Thyroid gland (tissue), 4 donors: ENCODE data around the gene ARFGEF2. TPM values are rescaled to one million over a fixed set of nuclear protein-coding genes. Genes with fewer than 3 reads are reported as not detected.

ENCODE experiments used
- DNase-seq, 2 donors: peaks; one replicate each; pipeline ENCODE4 v3.0.0-alpha.2; 2019
- H3K27ac ChIP-seq, 3 donors: fragments of 200-600 bp; sonication (generic); 1 replicate in 2 of 3; 2 replicates in 1 of 3; pipeline ENCODE4 v1.5.1; 2016 to 2019; ENCODE audit warnings: mild to moderate bottlenecking in 1 of 3, moderate library complexity in 1 of 3
- H3K27me3 ChIP-seq: fragments of 200-600 bp; sonication (generic); one replicate; pipeline ENCODE4 v1.5.1; 2019
- H3K36me3 ChIP-seq, 2 donors: fragments of 200-600 bp; sonication (generic); one replicate each; pipeline ENCODE4 v1.5.1; 2016 to 2019
- H3K4me1 ChIP-seq, 2 donors: fragments of 200-600 bp; sonication (generic); one replicate each; pipeline ENCODE4 v1.5.1; 2017 to 2019
- H3K4me3 ChIP-seq, 3 donors: fragments of 200-600 bp; sonication (generic); replicated peaks in 1 of 3; 1 replicate in 2 of 3; 2 replicates in 1 of 3; pipeline ENCODE4 v1.5.1; 2016; ENCODE audit warnings: mild to moderate bottlenecking in 1 of 3
- H3K9me3 ChIP-seq: fragments of 200-600 bp; sonication (generic); one replicate; pipeline ENCODE4 v1.5.1; 2017
- POLR2A ChIP-seq, 2 donors: fragments of 450-650 bp; IDR thresholded peaks; one replicate each; pipeline ENCODE4 v1.6.1; 2017; ENCODE audit warnings: antibody characterized with exemption in 2 of 2, mild to moderate bottlenecking in 2 of 2, moderate library complexity in 1 of 2
- WGBS, 2 donors: methylation state at CpG; one replicate each; pipeline ENCODE4 v1.1.5; 2017; 5-methylcytosine and 5-hydroxymethylcytosine counted together
- intact Hi-C: fragments of 100-400 bp; cut with DNase I; formaldehyde crosslinking; loops from one replicate; pipeline ENCODE4 v1.15.1; 2023
- total RNA-seq, 4 donors: library from RNA; depleted of rRNA; stranded (reverse); fragments of >200 nt; gene quantifications; one replicate each; pipeline ENCODE4 v1.2.3, GENCODE V29; 2016
- TF ChIP-seq, protein P1 (sequence below), 6 experiments: fragments of 200-600 bp in 3 of 6; fragments of 450-650 bp in 3 of 6; sonication (generic) in 3 of 6; IDR thresholded peaks; one replicate each; pipeline ENCODE4 v1.5.1; 2016 to 2019; ENCODE audit warnings: antibody characterized with exemption in 6 of 6, mild to moderate bottlenecking in 2 of 6, inconsistent platforms in 1 of 6, moderate library complexity in 1 of 6

The ARFGEF2 gene
- total RNA-seq, 4 donors from 2014 or later: 92.3 to 131 (median 101) TPM

DNA sequence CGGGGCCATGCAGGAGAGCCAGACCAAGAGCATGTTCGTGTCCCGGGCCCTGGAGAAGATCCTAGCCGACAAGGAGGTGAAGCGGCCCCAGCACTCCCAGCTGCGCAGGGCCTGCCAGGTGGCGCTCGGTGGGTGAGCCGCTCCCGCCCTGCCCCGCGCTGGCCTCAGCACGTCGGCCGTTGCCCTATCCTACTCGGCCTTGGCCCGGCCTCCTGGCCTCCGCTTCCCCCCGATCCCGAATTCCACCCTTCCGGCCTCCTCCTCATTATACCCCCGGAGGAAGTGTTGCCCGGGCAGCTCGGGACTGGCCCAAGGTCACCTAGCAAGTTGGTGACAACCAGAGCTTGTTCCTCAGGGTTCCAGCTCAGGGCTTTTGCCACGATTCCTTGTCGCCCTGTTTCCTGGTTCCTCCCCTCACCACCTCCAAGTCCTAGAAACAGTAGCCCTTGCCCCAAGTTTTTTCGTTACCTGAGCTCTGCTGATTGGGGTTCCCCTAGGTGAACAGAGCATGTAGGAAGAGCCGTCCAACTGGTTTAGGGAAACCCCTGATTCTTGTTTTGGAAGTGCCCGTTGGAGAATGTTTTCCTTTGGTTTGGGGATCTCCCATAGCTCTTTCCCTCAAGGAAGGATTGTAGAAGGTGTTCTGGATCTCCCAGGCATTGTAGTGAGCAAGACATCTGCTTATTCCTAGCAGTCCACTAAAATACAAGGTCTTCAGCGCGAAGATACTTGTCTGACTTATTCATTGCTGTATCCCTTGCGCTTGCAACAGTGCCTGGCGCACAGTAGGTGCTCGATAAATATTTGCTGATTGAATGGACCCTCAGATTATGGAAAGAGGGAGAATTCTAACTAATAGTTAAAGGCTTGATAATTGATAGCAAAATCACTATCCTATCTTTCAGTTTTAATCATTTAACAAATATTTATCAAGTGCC is 641 bp downstream of the ARFGEF2 start:
- Histone ChIP-seq H3K27ac (peak overlapping the region; percentile 82 to 99 (median 97)), H3K27me3 (no peaks in the 10 kb centered on the region), H3K36me3 (no peaks in the 10 kb centered on the region), H3K4me3 (peak overlapping the region; percentile 2 to 99 (median 70)), H3K9me3 (no peaks in the 10 kb centered on the region), H3K4me1 (peaks cover 30 to 32% of the 10 kb centered on the region in 2 donors)
- DNase-seq: peak; percentile 55 to 64
- 17 to 33% methylated on average over 10 to 19 of the region's 34 CpGs for WGBS, 2 donors
- intact Hi-C loops: no loop called here
- no peak for TF ChIP-seq POLR2A (IDR thresholded peaks at IDR 0.05)
- TF ChIP-seq, protein P1, sequence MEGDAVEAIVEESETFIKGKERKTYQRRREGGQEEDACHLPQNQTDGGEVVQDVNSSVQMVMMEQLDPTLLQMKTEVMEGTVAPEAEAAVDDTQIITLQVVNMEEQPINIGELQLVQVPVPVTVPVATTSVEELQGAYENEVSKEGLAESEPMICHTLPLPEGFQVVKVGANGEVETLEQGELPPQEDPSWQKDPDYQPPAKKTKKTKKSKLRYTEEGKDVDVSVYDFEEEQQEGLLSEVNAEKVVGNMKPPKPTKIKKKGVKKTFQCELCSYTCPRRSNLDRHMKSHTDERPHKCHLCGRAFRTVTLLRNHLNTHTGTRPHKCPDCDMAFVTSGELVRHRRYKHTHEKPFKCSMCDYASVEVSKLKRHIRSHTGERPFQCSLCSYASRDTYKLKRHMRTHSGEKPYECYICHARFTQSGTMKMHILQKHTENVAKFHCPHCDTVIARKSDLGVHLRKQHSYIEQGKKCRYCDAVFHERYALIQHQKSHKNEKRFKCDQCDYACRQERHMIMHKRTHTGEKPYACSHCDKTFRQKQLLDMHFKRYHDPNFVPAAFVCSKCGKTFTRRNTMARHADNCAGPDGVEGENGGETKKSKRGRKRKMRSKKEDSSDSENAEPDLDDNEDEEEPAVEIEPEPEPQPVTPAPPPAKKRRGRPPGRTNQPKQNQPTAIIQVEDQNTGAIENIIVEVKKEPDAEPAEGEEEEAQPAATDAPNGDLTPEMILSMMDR (IDR thresholded peaks at IDR 0.05): no peak

DNA sequence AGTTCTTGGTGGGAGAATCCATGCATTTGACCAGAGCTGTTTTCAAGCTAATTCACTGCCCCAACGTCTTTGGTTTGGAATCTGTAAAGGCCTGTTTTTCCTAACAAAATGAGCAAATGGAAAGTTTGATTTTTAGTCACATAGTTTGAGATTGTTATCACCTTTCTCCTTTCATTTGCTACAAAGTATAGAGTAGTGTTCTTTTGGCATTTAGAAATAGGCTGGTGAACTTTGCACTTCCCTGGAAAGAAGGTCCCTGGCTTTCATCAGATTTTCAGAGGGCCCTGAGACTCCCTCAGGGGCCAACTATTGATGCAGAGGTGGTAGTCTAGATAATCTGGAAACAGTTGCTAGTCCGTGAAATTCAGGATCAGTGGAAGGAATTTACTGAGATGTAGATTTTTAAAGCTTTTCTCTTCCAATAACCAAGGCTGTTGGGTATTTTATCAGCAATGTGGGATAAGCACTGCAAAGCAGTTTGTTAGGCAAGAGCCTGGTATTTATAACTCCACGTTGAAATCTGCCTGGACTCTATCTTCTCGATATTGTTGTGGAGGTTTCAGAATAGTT is 1.7 kb downstream of the ARFGEF2 start:
- intact Hi-C loops: no loop called here
- 53% methylated on average over 4 of the region's 4 CpGs for WGBS, 2 donors
- DNase-seq: no peak
- Histone ChIP-seq H3K27me3 (no peaks in the 10 kb centered on the region), H3K36me3 (no peaks in the 10 kb centered on the region), H3K4me3 (peak overlapping the region in 1 of 3 donors; percentile 99), H3K27ac (peak overlapping the region; percentile 82 to 99 (median 97)), H3K4me1 (peaks cover 38 to 39% of the 10 kb centered on the region in 2 donors), H3K9me3 (no peaks in the 10 kb centered on the region)
- TF ChIP-seq, protein P1 (IDR thresholded peaks at IDR 0.05): no peak
- no peak for TF ChIP-seq POLR2A (IDR thresholded peaks at IDR 0.05)

DNA sequence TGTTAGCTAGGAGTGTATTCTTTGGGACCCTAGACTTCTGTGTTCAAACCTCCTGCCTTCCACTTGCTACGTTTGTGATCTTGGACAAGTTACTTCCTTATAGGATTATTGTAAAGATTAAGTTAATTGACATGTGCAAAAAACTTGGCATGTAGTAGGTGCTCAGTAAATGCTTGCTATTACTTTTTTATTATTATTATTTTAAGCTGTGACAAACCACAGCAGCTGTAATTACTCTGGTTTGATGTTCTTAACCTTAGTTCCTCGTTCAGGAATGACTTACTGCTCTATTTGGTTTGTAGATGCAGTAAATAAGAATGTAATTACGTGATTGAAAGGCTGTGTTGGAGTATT is 3.2 kb downstream of the ARFGEF2 start:
- H3K4me3 ChIP-seq: no peak overlapping the region
- H3K4me1 ChIP-seq: peaks cover 50 to 52% of the 10 kb centered on the region in 2 donors
- no peaks in the 10 kb centered on the region for H3K36me3 ChIP-seq
- H3K27me3 ChIP-seq: no peaks in the 10 kb centered on the region
- DNase-seq: no peak
- no peaks in the 10 kb centered on the region for H3K9me3 ChIP-seq
- no peak for TF ChIP-seq POLR2A (IDR thresholded peaks at IDR 0.05)
- TF ChIP-seq, protein P1 (IDR thresholded peaks at IDR 0.05): no peak
- 78% methylated on average over 3 of the region's 3 CpGs for WGBS, 2 donors
- intact Hi-C loops: no loop called here
- H3K27ac ChIP-seq: peak overlapping the region in 2 of 3 donors; percentile 3 to 52

DNA sequence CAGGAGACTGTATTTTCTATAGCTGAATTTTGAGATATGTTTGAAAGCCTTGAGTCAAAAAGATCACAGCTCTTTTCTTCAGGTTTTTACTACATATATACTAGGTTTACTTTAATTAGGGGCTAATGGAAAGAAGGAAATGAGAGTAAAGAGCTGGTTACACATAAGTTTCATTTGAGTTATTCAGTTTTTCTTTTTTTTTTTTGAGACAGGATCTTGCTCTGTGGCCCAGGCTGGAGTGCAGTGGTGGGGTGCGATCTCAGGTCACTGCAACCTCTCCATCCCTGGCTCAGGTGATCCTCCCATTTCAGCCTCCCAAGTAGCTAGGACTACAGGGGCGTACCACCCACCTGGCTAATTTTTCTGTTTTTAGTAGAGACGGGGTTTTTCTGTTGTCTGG is 4.8 kb downstream of the ARFGEF2 start:
- peaks cover 63 to 66% of the 10 kb centered on the region in 2 donors for H3K4me1 ChIP-seq
- no peaks in the 10 kb centered on the region for H3K9me3 ChIP-seq

More for the DNA sequence above, 4.8 kb downstream of the ARFGEF2 start:
- 93 to 97% methylated on average over 3 of the region's 3 CpGs for WGBS, 2 donors
- H3K27me3 ChIP-seq: no peaks in the 10 kb centered on the region
- intact Hi-C loops: no loop called here
- TF ChIP-seq, protein P1 (IDR thresholded peaks at IDR 0.05): no peak
- TF ChIP-seq POLR2A (IDR thresholded peaks at IDR 0.05): no peak
- no peaks in the 10 kb centered on the region for H3K36me3 ChIP-seq
- H3K27ac ChIP-seq: peak overlapping the region in 2 of 3 donors; percentile 69 to 86
- no peak overlapping the region for H3K4me3 ChIP-seq
- DNase-seq: no peak
